ENCODE results near the gene CNNM1.
A peak's percentile ranks its signal among the peaks of the same experiment; 100 is the strongest.

CNNM1 gene

DNA sequence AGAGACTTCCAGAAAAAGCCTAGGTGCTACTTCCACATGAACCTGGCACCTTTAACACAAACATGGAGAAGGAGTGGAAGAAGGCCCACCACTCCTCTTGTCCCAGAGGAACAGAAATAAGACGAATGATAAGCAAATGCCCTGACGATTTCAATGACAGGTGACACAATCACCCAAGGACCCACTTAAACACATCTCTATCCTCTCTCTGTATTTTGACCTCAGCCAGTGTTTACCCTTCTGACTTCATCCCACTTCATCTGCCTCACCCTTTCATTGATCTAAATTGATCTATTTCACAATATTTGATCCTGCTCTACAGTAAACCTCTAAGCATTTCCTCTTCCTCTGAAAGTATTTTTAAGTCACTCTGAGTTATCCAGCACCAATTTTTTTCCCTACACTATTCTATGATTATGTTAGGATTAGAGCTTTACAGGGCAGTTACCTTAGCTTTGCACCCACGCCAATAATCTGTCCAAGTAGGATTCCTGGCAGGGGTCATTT lies 92.1 kb downstream of the CNNM1 start:
- DNase-seq (ENCODE audit: low read depth) = no peak

DNA sequence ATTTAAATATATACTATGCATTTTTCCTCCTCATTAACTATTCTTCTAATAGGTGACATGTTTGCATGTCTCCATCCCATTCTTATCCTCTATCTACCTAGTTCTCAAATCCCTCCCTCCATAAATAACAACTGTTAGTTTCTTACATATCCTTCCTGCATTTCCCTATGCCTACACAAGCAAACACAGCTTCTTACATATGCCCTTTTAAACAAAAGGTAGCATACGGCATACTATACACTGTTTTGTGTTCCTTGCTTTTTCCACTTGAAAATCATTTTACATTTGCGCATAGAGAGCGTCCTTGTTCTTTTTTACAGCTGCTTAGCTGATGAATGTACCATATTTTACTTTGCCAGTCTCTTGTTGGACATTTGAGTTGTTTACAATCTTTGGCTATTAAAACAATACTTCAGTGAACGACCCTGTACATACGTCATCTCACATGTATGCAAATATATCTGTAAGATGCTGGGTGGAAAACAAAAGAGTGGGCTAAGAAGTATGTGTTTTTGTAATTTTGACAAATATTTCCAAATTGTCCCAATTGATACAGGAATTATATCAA lies 93.5 kb downstream of the CNNM1 start:
- DNase-seq (ENCODE audit: low read depth) = no peak

DNA sequence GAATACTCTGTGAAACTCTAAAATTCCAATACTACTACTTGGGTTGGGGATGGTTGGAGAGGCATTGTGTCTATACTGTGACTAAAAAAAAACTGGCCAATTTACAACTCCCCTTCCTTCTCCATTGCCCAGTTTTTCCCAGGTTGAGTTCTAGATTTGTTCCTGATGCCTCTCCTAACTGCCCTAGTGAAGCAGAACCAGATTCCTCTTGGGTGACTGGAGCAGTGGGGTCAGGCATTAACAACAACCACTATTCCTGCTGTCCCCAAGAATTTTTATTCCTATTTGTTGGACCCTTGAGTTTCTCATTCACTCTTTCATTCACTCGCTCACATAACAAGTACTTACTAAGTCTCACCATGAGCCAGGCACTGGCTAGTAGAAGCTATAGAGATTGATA lies 95.5 kb downstream of the CNNM1 start:
- DNase-seq (ENCODE audit: low read depth) = no peak

DNA sequence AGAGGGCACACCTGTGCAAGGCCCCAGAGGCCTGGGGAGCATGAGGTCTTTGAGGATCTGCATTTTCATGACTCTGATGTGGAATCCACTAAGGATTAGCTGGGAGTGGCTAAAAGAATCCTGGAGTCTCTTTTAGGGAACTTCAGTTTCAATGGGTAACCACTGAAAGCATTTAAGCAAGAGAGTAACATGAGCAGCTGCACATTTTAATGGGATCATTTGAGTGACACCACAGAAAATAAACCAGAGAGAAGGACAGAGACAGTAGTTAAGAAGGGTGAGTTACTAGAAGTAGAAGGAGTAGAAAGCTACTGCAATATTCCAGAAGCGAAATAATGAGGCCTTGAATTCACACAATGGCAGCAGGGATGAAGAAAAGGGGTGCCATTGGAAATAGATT lies 96.0 kb downstream of the CNNM1 start:
- DNase-seq (ENCODE audit: low read depth) = no peak

DNA sequence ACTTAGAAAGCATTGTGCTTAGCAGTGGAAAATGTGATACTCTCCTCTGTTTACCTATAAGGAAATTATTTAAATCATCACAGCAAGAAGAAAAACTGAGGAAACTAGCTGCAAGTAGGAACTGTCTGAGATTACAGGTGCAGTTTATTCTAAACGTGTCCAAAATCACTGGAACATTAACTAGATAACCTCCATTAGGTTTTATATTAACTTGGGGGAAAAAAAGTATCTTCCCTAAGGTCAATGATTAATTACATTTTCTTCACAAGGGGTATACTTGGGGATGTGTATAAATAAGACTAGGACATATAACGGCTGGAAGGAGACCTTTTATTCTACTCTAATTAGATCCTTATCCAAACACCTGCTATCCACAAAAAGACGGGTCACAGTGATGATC lies 97.5 kb downstream of the CNNM1 start:
- DNase-seq (ENCODE audit: low read depth) = no peak

DNA sequence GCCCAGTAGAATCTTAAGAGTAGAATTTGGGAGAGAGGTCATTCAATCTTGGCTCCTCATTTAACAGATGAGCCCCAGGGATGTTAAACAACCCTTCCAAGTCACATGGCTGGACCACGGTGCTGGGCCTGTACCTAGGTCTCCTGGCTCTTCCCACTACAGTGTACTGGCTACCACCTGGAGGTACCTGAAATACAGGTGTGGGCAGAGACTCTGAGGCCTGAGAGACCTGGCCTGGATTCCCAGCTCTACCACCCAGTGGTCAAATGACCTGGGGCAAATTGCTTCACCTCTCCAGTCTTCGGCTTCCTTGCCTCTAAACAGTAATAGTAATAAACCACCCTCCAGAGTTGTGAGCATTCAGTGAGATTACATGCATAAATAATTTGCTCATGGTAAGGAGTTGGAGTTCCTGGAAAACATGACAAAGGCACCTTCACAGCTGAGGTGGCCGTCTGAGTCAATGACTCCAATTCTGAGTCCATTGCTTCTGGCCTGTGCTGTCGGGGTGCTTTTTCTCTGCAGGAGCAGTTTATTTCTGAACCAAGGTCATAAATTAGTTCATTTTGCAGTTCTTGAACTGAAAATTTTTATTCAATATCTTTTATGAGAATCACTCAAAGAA lies 98.5 kb downstream of the CNNM1 start:
- no peak for DNase-seq (ENCODE audit: low read depth)

DNA sequence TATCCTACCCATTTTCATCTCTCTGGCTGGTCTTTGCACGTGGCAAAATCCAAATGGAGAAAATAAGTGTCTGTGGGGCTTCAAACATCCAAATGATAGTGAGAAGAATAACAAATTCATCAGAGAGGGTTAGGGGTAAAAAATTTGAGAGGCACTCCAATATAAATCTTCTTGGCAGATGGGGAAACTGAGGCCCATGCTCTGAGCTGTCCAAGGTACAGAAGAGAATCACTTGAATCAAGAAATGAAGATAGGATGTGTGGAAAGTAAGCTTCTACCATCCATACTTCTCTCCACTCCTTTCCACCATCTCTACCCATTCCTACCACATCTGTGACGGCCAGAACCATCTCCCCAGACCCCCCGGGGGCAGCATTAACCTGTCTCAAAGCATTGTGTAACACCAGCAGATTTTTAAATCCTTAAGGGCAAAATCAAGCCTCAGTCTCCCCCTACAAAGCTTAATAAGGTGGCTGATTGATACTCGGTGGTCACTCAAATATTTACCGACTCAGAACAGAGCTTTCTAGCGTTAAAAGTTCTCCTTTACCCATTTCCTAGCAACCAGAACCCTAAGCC lies 100.5 kb downstream of the CNNM1 start:
- DNase-seq (ENCODE audit: low read depth) = no peak

DNA sequence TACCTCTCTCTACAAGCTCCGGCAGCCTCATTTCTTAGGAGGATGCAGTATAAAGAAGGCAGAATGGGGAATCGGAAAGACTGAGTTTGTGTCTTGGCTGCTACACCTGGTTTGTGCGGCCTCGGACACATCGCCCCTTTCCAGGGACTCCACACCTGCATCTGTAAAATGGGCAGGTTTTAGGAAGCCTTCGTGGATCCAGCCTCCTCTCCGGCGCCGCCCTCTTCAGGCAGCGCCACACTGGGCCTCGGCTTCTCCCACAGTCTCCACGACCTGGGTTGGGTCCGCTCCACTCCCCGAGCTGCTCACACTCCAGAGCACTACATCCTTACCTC lies 100.9 kb downstream of the CNNM1 start:
- no peak for DNase-seq (ENCODE audit: low read depth)

DNA sequence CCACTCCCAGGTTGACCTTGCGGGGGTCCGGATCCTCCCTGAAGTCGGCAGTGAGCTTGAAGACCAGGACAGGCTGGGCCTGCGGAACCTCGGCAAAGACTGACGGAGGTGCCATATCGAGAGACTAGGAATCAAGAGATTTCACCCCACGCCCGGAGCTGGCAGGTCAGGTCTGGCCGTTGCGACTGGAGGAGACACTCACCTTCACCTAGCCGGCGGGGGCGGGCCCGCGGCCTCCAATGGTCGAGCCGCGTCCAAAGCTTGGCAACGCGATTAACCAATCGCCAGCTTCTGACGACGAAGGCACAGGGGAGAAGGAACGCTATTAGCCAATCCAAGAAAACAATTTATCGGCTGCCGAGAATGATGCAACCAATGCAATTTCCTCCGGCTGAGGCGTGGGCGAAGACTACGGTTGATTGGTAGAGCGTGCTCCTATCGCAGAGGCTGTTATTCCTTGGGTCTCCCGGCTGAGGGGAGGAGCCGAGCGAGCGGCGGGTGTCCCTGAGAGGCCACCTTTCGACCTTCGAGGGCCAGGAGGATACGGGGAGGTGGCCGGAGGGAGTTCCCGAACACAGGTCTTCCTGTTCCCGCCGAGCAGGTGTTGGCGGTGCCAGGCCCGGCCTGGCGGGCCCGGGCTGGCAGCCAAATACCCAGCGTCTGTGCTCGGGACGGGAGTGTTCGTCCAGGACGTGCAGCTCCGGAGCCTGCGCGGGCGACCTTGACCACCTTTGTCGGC lies 101.5 kb downstream of the CNNM1 start, which contains the start of gene GOT1:
GOT1 (minus strand) TSS at position 174 of the 739 bp plus-strand sequence; CDS start at position 115, 59 bp downstream.
- DNase-seq (ENCODE audit: low read depth) = peak; percentile 96

DNA sequence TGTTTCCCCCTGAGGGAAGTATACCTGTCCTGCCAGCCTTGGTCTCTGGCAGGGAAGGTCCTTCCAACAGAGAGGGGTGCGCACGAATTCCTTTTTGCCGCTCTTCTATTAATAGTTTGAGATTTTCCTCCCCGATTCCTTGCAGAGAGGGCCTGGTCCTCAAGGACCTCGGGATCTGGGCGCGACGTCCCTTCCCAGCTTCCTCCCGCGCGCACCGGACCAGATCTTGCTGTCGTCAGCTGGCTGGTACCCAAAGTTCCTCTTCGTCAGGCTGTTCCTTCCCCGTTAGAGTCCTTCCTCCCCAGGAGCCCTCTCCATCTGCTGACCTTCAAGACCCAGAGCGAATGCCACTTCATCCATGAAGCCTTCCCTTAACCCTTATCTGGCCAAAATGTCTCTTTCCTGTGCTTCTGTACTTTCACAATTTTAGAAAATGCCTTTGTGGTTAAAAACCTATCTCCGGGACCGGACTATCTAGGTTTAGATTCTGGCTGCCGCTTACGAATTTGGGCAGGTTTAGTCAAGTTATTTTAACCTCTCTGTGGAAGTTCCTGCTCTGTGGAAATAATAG lies 102.1 kb downstream of the CNNM1 start:
- no peak for DNase-seq (ENCODE audit: low read depth)

DNA sequence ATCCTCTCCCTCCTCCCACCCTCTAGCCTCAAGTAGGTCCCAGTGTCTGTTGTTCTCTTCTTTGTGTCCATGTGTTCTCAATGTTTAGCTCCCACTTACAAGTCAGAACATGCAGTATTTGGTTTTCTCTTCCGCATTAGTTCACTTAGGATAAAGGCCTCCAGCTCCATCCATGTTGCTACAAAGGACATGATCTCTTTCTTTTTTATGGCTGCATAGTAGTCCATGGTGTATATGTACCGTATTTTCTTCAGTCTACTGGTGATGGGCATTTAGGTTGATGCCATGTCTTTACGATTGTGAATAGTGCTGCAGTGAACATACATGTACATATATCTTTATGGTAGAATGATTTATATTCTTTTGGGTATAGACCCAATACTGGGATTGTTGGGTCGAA lies 102.9 kb downstream of the CNNM1 start:
- DNase-seq (ENCODE audit: low read depth) = no peak

DNA sequence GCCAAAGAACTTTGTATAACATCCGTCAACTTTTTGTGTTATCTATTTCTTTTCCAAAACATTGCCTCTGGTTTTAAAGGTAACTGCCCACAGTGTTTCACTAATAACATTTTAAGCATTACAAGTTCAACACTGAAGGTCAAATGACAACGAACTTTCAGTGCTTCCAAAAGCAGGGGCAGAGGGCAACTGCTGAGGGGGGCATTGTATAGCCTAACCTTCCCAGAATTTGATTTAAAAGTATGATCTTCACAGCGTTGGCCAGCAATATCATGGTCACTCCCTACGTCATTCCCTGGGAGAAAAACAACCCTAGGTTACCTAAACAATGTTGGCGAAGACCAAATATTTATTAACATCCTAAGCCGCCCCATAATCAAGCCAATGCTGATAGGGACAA lies 103.7 kb downstream of the CNNM1 start:
- no peak for DNase-seq (ENCODE audit: low read depth)

DNA sequence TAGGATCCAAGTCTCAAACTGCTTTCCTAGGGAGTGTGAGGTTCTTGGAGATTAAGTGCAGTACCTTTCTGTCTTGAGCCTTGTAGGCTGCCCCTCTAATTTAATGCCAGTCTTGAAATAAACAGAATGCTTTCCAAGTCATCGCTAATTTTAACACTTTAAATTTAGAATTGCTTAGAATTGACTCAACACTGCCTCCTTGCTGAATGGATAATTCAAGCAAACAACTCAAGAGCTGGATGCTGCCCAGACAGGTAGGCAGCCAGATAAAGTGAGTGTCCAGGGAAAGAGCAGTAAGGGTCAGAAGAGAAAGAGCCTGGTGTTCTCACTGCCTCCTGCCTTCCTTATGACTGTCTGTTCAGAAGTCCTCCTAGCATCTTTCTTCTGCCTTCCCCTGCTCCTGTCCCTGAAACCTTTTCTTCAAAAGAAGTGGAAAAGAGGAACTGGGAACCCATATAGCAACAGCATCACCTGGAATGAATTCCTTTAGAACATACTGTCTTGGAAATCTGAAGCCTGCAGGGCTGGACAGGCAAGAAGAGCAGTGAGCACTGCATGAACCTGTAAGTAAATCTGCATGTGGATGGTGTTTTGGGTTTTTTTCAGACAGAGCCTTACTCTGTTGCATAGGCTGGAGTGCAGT lies 104.3 kb downstream of the CNNM1 start:
- DNase-seq (ENCODE audit: low read depth) = no peak

DNA sequence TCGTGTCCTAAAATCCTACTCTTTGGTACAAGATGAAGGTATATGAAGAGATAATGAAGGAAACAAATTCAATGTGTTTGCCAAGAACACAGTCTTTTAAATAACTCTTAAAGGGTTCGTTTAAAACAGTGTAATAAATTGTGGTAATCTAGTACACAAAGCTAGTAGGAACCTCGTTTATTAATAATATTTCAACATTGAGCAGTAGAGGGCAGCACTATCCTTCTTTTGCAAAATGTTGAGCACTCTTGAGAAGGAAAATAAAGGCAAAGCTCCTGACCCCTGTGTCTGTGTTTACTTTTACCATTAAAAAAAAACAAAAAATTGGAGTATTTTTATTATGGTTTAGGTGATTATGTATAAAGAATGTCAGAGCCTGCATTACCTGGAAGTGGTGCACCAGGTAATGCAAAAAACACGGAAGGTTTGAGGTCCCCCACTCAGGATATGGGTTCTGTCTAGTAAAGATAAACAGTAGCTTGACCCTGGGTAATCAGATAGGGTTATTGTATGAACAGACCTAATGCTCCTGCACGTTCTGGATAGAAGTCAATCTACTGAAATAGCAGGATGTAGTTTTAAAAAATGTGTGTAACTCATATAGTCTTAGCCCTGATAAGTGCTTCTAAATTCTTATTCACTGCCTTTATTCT lies 107.0 kb downstream of the CNNM1 start:
- DNase-seq (ENCODE audit: low read depth) = no peak

DNA sequence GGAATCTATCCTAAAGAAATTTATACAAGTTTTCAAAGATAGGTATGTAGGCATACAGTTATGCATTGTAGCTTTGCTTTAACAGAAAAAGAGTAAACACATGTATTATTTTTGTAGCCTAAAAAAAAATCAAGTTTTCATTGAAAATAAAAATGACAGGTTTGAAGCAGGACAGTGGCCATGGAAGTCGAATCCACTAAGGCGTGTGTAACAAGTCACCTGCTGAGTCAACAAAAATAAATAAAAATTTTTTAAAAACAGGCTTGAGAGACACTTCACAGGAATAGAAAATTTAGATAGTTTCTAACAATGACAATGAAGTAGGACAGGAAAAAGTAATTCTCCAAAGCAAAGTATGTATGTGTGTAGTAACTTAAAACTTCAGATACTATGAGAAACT lies 109.7 kb downstream of the CNNM1 start:
- no peak for DNase-seq (ENCODE audit: low read depth)

DNA sequence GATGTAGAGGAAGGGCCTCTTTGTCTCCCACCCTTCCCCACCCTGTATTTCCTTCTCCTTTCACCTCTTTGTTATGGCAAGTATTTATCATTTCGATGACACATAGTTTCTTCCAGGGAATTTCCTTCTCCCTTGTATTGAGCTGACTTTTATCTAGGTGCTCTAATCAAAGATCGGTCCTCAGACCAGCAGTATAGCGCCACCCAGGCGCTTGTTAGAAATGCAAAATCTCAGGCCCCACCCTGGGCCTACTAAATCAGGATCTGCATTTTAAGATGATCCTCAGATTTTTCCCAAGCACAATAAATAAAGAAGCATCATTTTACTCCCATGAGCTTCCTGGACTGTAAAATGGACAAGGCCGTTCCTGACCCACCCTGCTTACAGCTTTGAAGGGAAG lies 113.2 kb downstream of the CNNM1 start:
- DNase-seq (ENCODE audit: low read depth) = no peak

DNA sequence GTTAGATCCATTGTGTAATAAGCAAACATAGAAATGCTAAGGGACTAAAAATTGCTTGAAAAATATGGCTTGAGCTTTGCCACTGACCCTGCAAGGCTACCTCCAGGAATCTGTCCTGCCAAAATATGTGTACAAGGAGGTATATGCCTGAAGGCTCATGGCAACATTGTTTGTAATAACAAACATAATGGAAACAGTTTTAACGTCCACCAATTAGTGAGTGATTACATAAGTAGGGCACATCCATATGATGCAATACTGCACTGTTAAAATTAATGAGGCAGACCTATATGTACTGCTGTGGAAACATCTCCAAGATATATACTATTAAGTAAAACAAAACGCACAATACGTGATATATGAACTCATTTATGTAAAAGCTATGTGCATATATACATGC lies 114.3 kb downstream of the CNNM1 start:
- DNase-seq (ENCODE audit: low read depth) = no peak

Measured in activated T-cell treated with anti-CD3 and anti-CD28 coated beads for 24 hours (primary cell).